KOPT-K1 (cell line): ENCODE measurements around the gene LYVE1.
A peak's percentile ranks its signal among the peaks of the same experiment; 100 is the strongest.

Source experiments
- H3K27ac ChIP-seq: fragments of 200-600 bp; sonication (generic); 2 replicates; pipeline ENCODE4 v1.5.1; 2016; ENCODE audit warnings: antibody characterized with exemption, mild to moderate bottlenecking, low read depth, low read length; ENCODE audit not compliant: poor library complexity, severe bottlenecking
- H3K36me3 ChIP-seq: fragments of 200-600 bp; sonication (generic); 2 replicates; pipeline ENCODE4 v1.5.1; 2017; ENCODE audit warnings: antibody characterized with exemption, mild to moderate bottlenecking, low read length, moderate library complexity; ENCODE audit not compliant: insufficient read depth
- H3K9me3 ChIP-seq: fragments of 200-600 bp; sonication (generic); 2 replicates; pipeline ENCODE4 v1.5.1; 2017; ENCODE audit warnings: antibody characterized with exemption, low read length, mild to moderate bottlenecking; ENCODE audit not compliant: insufficient read depth, poor library complexity, severe bottlenecking

LYVE1 gene, protein sequence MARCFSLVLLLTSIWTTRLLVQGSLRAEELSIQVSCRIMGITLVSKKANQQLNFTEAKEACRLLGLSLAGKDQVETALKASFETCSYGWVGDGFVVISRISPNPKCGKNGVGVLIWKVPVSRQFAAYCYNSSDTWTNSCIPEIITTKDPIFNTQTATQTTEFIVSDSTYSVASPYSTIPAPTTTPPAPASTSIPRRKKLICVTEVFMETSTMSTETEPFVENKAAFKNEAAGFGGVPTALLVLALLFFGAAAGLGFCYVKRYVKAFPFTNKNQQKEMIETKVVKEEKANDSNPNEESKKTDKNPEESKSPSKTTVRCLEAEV

GRCh38 chr11:10568486-10568941, at the start of gene LYVE1:
Gene LYVE1, minus strand, starts transcription at chr11:10568665. Its CDS starts 133 bp downstream, at chr11:10568532.
- Histone ChIP-seq H3K27ac (no peak within 1 kb of the TSS), H3K36me3 (no peaks in the 10 kb centered on the region), H3K9me3 (no peaks in the 10 kb centered on the region)

GRCh38 chr11:10617551-10617950, 49.1 kb upstream of the LYVE1 start:
- Histone ChIP-seq H3K9me3 (peaks cover 10% of the 10 kb centered on the region), H3K27ac (no peak overlapping the region), H3K36me3 (no peaks in the 10 kb centered on the region)

DNA sequence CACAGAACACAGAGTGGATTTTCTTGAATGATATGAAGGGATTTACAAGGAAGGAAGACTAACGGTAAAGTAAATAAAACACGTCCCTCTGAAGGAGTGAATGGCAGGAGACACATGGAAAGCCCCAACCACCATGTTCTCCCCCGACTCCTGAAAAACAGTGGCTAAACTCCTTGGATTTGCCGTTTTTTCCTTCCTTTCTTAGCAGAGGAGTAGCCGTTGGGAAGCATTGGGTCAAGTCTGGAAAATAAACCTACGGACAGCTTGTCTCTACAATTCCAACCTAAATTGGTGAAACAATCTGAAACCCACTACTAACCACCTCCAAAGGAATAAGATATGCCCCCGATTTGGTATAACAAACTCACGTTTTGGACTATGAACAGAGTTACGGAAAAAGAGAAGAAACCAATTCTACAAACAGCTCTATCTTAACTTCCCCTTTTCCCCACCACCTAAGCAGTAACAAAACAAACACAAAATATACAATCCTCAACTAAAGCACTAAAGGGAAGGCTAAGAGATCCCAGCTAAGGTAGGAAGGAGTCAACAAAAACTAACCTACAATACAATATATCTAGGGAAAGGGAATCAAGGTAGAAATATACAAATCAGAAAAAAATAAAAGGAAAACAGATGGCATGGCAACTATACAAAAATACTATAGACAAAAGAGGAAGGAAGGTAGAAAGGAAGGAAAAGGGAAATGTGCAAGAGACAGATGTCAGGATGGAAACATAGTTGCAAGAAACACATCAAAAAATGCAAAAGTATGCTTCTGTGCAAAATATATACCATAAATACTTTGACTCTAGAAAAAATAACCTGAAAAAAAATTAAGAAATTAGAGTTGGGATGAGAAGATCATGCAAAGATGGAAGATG, 43.8 kb upstream of the LYVE1 start:
- Histone ChIP-seq H3K9me3 (peaks cover 10% of the 10 kb centered on the region), H3K27ac (no peak overlapping the region), H3K36me3 (no peaks in the 10 kb centered on the region)

- peaks cover 10% of the 10 kb centered on the region for H3K9me3 ChIP-seq
- no peak overlapping the region for H3K27ac ChIP-seq
- H3K36me3 ChIP-seq = no peaks in the 10 kb centered on the region
Measured at GRCh38 chr11:10609636-10610035, 41.2 kb upstream of the LYVE1 start.

GRCh38 chr11:10608584-10608983, 40.1 kb upstream of the LYVE1 start:
- no peaks in the 10 kb centered on the region for H3K36me3 ChIP-seq
- H3K27ac ChIP-seq = no peak overlapping the region
- peaks cover 3% of the 10 kb centered on the region for H3K9me3 ChIP-seq

DNA sequence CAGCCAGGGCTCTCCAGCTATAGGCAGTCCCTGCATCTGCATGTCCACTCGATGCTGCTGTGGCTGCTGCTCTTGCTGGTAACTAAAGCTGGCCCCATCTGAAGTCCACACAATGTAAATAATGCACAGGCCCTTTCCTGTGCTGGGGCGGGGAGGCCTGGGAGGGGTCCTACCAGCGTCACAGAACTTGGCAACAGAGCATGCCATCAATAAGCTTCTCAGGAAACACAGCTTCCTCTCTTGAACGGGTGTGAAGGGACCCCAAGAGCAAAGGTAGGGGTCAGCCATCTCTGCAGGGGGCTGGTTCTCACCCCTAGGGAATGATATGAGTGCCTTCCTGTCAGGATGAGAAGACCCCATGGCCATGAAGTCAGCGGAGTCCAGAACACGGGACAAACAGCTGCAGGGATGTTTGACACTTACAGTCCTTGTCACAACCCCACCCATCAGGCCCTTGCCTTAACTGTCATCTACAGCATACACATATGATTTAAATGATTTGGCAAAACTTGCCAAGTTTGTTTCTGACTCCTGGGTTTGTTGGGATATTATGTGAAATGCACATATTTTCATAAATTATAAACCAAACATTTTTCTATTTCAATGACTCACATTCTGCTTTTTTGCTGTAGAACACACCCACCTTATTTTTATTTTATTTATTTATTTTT, 39.1 kb upstream of the LYVE1 start:
- Histone ChIP-seq H3K27ac (no peak overlapping the region), H3K9me3 (no peaks in the 10 kb centered on the region), H3K36me3 (no peaks in the 10 kb centered on the region)

- Histone ChIP-seq H3K36me3 (no peaks in the 10 kb centered on the region), H3K27ac (no peak overlapping the region), H3K9me3 (no peaks in the 10 kb centered on the region)
Measured at GRCh38 chr11:10606536-10607208, 38.2 kb upstream of the LYVE1 start.

GRCh38 chr11:10605941-10606381, 37.5 kb upstream of the LYVE1 start:
- no peaks in the 10 kb centered on the region for H3K9me3 ChIP-seq
- H3K36me3 ChIP-seq = no peaks in the 10 kb centered on the region
- H3K27ac ChIP-seq = no peak overlapping the region

DNA sequence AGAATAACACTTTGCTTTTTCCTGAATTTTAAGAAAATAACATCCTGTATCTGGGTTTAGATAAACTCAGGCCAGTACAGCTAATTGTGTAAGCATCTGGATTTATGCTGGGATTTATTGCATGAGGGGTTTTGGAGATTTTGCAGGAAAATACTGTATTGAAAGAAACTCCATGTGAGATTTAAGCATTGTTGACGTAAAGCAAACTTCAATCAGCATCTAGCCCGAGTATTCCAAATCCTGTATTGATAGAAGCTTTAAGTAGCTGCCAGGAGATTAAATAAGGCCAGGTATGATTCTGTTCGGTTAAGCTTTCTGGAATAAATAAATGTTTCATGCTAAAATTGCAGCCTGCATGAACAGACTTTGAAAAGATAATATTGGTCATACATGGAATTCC, 36.3 kb upstream of the LYVE1 start:
- Histone ChIP-seq H3K27ac (no peak overlapping the region), H3K9me3 (no peaks in the 10 kb centered on the region)

GRCh38 chr11:10604340-10604748, 35.9 kb upstream of the LYVE1 start:
- Histone ChIP-seq H3K36me3 (no peaks in the 10 kb centered on the region), H3K27ac (peak overlapping the region; percentile 43), H3K9me3 (no peaks in the 10 kb centered on the region)

More for the DNA sequence above, 36.3 kb upstream of the LYVE1 start:
- no peaks in the 10 kb centered on the region for H3K36me3 ChIP-seq

- H3K9me3 ChIP-seq = no peaks in the 10 kb centered on the region
- no peaks in the 10 kb centered on the region for H3K36me3 ChIP-seq
- peak overlapping the region; percentile 43 for H3K27ac ChIP-seq
Measured at GRCh38 chr11:10603721-10604297, 35.3 kb upstream of the LYVE1 start.

DNA sequence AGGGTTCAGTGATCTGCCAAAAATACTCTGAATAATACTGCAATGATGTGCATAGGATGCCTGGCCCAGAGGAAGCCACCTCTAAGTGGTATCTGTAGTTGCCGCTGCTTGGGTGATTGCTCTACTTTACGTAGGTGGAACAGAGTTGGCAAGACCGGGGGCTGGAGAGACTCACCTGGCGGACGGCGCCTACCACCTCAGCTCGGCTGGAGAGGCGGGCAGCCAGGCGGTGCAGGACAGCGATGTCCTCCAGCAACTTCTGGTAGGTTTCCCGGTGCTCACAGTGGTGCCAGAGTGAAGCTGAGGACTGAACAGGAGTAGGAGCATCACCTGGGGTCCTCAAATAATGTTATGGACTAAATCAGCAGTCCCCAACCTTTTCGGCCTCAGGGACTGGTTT, 34.5 kb upstream of the LYVE1 start:
- H3K36me3 ChIP-seq = no peaks in the 10 kb centered on the region
- no peaks in the 10 kb centered on the region for H3K9me3 ChIP-seq
- H3K27ac ChIP-seq = no peak overlapping the region

GRCh38 chr11:10602366-10602765, 33.9 kb upstream of the LYVE1 start:
- no peaks in the 10 kb centered on the region for H3K36me3 ChIP-seq
- no peak overlapping the region for H3K27ac ChIP-seq
- H3K9me3 ChIP-seq = no peaks in the 10 kb centered on the region

DNA sequence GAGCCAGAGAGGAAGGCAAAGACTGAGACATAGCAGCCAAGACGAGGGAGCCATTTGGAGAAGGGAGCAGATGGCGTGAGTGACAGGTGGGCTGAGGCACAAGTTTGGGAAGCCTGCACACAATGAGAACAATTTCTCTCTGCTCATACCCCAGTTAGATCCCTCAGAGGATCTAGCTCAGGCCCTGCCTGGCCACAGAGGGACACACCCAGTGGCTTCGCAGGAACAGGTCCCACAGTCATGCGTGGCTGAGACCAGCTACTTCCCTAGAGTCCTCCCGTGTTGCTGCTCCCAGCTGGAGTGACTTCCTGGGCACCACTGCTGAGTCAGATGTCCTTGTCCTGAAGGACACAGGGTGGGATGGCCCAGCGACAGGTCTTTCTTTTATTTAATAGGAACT, 33.4 kb upstream of the LYVE1 start:
- H3K27ac ChIP-seq = no peak overlapping the region
- no peaks in the 10 kb centered on the region for H3K36me3 ChIP-seq

More for the DNA sequence above, 33.4 kb upstream of the LYVE1 start:
- H3K9me3 ChIP-seq = no peaks in the 10 kb centered on the region
